ENCODE results near the gene YARS1. TPM values are rescaled to one million over a fixed set of nuclear protein-coding genes. Genes with fewer than 3 reads are reported as not detected.

Gene YARS1
- polyA plus RNA-seq, 1 donor from 2014 or later, result 49.4 TPM

DNA sequence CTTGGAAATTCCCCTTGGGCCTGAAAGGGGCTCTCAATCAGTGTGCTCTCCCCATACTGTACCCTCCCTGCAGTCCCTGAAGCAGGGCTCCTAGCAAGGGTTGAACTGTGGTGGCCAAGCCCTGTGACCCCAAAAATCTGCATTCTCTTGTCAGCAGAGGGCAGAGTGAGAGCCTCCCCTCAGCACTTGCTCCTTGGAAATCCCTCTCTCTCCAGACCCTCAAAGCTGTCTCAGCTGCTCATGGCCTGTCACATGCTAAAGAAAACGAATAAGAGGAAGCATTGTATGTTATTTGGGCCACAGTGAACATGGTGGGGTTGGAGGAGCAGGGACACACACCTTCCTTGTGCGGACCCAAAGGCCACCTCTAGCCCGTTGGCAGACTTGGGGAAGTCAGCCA is 67.4 kb downstream of the YARS1 start:
- H2AFZ ChIP-seq (ENCODE audit: low read depth, low read length), result no peak overlapping the region
- no peaks in the 10 kb centered on the region for H3K79me2 ChIP-seq (replicated peaks; ENCODE audit: insufficient read depth, low read length)
- H3K27me3 ChIP-seq (ENCODE audit: insufficient read depth, low read depth, low read length), result no peaks in the 10 kb centered on the region
- no peaks in the 10 kb centered on the region for H3K9me2 ChIP-seq (ENCODE audit: insufficient read depth, low read length)
- TF ChIP-seq RAD21 (conservative IDR thresholded peaks at IDR 0.05), result no peak
- no peak for TF ChIP-seq SMC3 (conservative IDR thresholded peaks at IDR 0.05; ENCODE audit: poor library complexity)
- TF ChIP-seq, protein P1, sequence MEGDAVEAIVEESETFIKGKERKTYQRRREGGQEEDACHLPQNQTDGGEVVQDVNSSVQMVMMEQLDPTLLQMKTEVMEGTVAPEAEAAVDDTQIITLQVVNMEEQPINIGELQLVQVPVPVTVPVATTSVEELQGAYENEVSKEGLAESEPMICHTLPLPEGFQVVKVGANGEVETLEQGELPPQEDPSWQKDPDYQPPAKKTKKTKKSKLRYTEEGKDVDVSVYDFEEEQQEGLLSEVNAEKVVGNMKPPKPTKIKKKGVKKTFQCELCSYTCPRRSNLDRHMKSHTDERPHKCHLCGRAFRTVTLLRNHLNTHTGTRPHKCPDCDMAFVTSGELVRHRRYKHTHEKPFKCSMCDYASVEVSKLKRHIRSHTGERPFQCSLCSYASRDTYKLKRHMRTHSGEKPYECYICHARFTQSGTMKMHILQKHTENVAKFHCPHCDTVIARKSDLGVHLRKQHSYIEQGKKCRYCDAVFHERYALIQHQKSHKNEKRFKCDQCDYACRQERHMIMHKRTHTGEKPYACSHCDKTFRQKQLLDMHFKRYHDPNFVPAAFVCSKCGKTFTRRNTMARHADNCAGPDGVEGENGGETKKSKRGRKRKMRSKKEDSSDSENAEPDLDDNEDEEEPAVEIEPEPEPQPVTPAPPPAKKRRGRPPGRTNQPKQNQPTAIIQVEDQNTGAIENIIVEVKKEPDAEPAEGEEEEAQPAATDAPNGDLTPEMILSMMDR (IDR thresholded peaks at IDR 0.05; ENCODE audit: poor library complexity, severe bottlenecking), result no peak
- TF ChIP-seq, protein P2, sequence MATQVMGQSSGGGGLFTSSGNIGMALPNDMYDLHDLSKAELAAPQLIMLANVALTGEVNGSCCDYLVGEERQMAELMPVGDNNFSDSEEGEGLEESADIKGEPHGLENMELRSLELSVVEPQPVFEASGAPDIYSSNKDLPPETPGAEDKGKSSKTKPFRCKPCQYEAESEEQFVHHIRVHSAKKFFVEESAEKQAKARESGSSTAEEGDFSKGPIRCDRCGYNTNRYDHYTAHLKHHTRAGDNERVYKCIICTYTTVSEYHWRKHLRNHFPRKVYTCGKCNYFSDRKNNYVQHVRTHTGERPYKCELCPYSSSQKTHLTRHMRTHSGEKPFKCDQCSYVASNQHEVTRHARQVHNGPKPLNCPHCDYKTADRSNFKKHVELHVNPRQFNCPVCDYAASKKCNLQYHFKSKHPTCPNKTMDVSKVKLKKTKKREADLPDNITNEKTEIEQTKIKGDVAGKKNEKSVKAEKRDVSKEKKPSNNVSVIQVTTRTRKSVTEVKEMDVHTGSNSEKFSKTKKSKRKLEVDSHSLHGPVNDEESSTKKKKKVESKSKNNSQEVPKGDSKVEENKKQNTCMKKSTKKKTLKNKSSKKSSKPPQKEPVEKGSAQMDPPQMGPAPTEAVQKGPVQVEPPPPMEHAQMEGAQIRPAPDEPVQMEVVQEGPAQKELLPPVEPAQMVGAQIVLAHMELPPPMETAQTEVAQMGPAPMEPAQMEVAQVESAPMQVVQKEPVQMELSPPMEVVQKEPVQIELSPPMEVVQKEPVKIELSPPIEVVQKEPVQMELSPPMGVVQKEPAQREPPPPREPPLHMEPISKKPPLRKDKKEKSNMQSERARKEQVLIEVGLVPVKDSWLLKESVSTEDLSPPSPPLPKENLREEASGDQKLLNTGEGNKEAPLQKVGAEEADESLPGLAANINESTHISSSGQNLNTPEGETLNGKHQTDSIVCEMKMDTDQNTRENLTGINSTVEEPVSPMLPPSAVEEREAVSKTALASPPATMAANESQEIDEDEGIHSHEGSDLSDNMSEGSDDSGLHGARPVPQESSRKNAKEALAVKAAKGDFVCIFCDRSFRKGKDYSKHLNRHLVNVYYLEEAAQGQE (IDR thresholded peaks at IDR 0.05; ENCODE audit: borderline replicate concordance), result no peak
- TF ChIP-seq EP300 (conservative IDR thresholded peaks at IDR 0.05; ENCODE audit: poor library complexity, severe bottlenecking), result no peak
- no peak for TF ChIP-seq POLR2AphosphoS5 (IDR thresholded peaks at IDR 0.05)
- no peak for TF ChIP-seq TAF1 (IDR thresholded peaks at IDR 0.05; ENCODE audit: low read depth)
- no peak for TF ChIP-seq MXI1 (conservative IDR thresholded peaks at IDR 0.05; ENCODE audit: poor library complexity, severe bottlenecking)
- TF ChIP-seq EZH2 (IDR thresholded peaks at IDR 0.05; ENCODE audit: borderline replicate concordance, insufficient read depth, low read length, poor library complexity, severe bottlenecking), result no peak
- no peak overlapping the region for H3K4me3 ChIP-seq (ENCODE audit: low read length)
- no peaks in the 10 kb centered on the region for H4K20me1 ChIP-seq (ENCODE audit: insufficient read depth)
- no peaks in the 10 kb centered on the region for H3K9me3 ChIP-seq (ENCODE audit: low read length)
- no peak overlapping the region for H3K4me2 ChIP-seq (ENCODE audit: low read length)
- H3F3A ChIP-seq (ENCODE audit: insufficient read depth, low read length, poor library complexity, severe bottlenecking), result no peaks in the 10 kb centered on the region
- H3K36me3 ChIP-seq (ENCODE audit: insufficient read depth, low read length), result no peaks in the 10 kb centered on the region
- H3K9ac ChIP-seq (ENCODE audit: low read length), result no peak overlapping the region
- no peak overlapping the region for H3K27ac ChIP-seq (ENCODE audit: low read length)

DNA sequence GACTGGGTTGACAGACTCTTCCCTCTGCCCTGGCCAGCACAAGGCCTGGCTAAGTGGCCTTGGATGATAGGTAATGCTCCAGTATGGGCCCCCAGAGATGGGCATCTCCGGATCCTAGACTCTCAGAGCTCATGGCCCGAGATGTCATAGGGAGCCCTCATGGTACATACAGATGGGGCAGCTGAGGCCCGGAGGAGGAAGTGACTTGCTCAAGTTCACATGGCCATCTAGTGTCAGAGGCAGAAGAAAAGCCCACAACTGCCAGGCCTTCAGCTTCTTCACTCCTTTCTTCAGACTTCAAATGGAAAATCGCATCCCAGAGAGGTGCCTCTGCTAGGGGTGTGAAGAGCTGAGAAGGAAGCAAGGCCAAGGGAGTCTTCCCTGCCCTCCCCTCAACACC is 67.8 kb downstream of the YARS1 start:
- Histone ChIP-seq H3K4me2 (ENCODE audit: low read length) (no peak overlapping the region), H3K9ac (ENCODE audit: low read length) (no peak overlapping the region), H3K36me3 (ENCODE audit: insufficient read depth, low read length) (no peaks in the 10 kb centered on the region), H3K9me2 (ENCODE audit: insufficient read depth, low read length) (no peaks in the 10 kb centered on the region), H3K27me3 (ENCODE audit: insufficient read depth, low read depth, low read length) (no peaks in the 10 kb centered on the region), H4K20me1 (ENCODE audit: insufficient read depth) (no peaks in the 10 kb centered on the region), H3K4me3 (ENCODE audit: low read length) (no peak overlapping the region), H3K9me3 (ENCODE audit: low read length) (no peaks in the 10 kb centered on the region), H2AFZ (ENCODE audit: low read depth, low read length) (no peak overlapping the region), H3K79me2 (replicated peaks; ENCODE audit: insufficient read depth, low read length) (no peaks in the 10 kb centered on the region), H3K27ac (ENCODE audit: low read length) (no peak overlapping the region), H3F3A (ENCODE audit: insufficient read depth, low read length, poor library complexity, severe bottlenecking) (no peaks in the 10 kb centered on the region)
- TF ChIP-seq, protein P1 (IDR thresholded peaks at IDR 0.05; ENCODE audit: poor library complexity, severe bottlenecking), result no peak
- TF ChIP-seq TAF1 (IDR thresholded peaks at IDR 0.05; ENCODE audit: low read depth), result no peak
- TF ChIP-seq EP300 (conservative IDR thresholded peaks at IDR 0.05; ENCODE audit: poor library complexity, severe bottlenecking), result no peak
- TF ChIP-seq, protein P2 (IDR thresholded peaks at IDR 0.05; ENCODE audit: borderline replicate concordance), result no peak
- no peak for TF ChIP-seq RAD21 (conservative IDR thresholded peaks at IDR 0.05)
- no peak for TF ChIP-seq POLR2AphosphoS5 (IDR thresholded peaks at IDR 0.05)
- TF ChIP-seq MXI1 (conservative IDR thresholded peaks at IDR 0.05; ENCODE audit: poor library complexity, severe bottlenecking), result no peak

Measured in neural cell (in vitro differentiated cells).